Ovary (tissue), 10 donors: ENCODE measurements around the gene HOMER1. TPM values are rescaled to one million over a fixed set of nuclear protein-coding genes. Genes with fewer than 3 reads are reported as not detected.

Source experiments
- DNase-seq, 5 donors: peaks; one replicate each; pipeline ENCODE4 v3.0.0-alpha.2; 2019 to 2020
- H3K27ac ChIP-seq, 2 donors: fragments of 200-600 bp; one replicate each; pipeline versions ENCODE4 v1.5.1 to v1.8.0; 2019 to 2022
- H3K27me3 ChIP-seq: fragments of 200-600 bp; one replicate; pipeline ENCODE4 v1.8.0; 2022
- H3K36me3 ChIP-seq: fragments of 200-600 bp; sonication (generic); one replicate; pipeline ENCODE4 v1.5.1; 2019
- H3K4me1 ChIP-seq: one replicate; pipeline ENCODE4 v1.8.1; 2013; ENCODE audit warnings: mild to moderate bottlenecking, moderate library complexity; ENCODE audit not compliant: insufficient read depth
- H3K4me3 ChIP-seq: fragments of 200-600 bp; sonication (generic); one replicate; pipeline ENCODE4 v1.5.1; 2017
- H3K9me3 ChIP-seq, 2 donors: fragments of 200-600 bp in 1 of 2; sonication (generic) in 1 of 2; one replicate each; pipeline versions ENCODE4 v1.5.1 to v1.8.1; 2013 to 2019; ENCODE audit warnings: mild to moderate bottlenecking in 1 of 2, moderate library complexity in 1 of 2
- EP300 ChIP-seq: sonication (generic); formaldehyde crosslinking; IDR thresholded peaks from one replicate; pipeline ENCODE4 v1.6.1; 2017; ENCODE audit warnings: antibody characterized with exemption
- POLR2A ChIP-seq: fragments of 450-650 bp; IDR thresholded peaks from one replicate; pipeline ENCODE4 v1.6.1; 2017; ENCODE audit warnings: antibody characterized with exemption, mild to moderate bottlenecking, moderate library complexity
- WGBS, 3 donors: extraction: QIAGEN DNeasy Blood & Tissue Kit in 1 of 3; methylation state at CpG; one replicate each; pipeline versions ENCODE4 v1.1.5 to v1.1.7; 2013 to 2017; 5-methylcytosine and 5-hydroxymethylcytosine counted together
- intact Hi-C, 4 donors: fragments of 100-400 bp; cut with DNase I; formaldehyde crosslinking; loops; one replicate each; pipeline versions ENCODE4 v1.11.0 to v1.15.1; 2022 to 2023
- long read RNA-seq, 3 donors: library from polyadenylated mRNA in 2 of 3; unstranded in 2 of 3; transcript quantifications; one replicate each; pipeline ENCODE4 v2.0.0 and lab custom pipeline, GENCODE V29; 2021 to 2026
- polyA plus RNA-seq, 2 donors: library from polyadenylated mRNA; stranded (reverse); fragments of 200-250 nt in 1 of 2; fragments of 350-450 nt in 1 of 2; fragmentation: Illumina TruSeq in 1 of 2; extraction: RNeasy Lipid Tissue Mini Kit (QIAGEN cat#74804) in 1 of 2; gene quantifications; one replicate each; pipeline ENCODE4 v1.2.3, GENCODE V29; 2013 to 2014
- total RNA-seq, 7 donors: library from RNA; depleted of rRNA in 2 of 7; stranded (reverse); fragments of >200 nt in 2 of 7; fragmentation: NEBNext Ultra II Directional in 3 of 7; extraction: Animal tissue kit (Norgen Biotek cat#: 25700) in 3 of 7; gene quantifications; one replicate each; pipeline versions ENCODE4 v1.1.0 to v1.2.4, GENCODE V29; 2016 to 2023
- TF ChIP-seq, protein P1 (sequence below), 3 donors: fragments of 450-650 bp in 2 of 3; fragments of 200-600 bp in 1 of 3; IDR thresholded peaks; one replicate each; pipeline versions ENCODE4 v1.5.1 to v1.8.0; 2016 to 2022; ENCODE audit warnings: antibody characterized with exemption in 3 of 3, mild to moderate bottlenecking in 1 of 3
- donor health status: DM: no; HTN: no; CAD: no; lungs with moderate emphysema.
- donor health status: DM: no; HTN: no; CAD: no.
- donor health status: Bipolar disorder and iron deficiency.
- donor health status: DM: yes; HTN: yes; CAD: no.
- donor health status: DM: no; HTN: no; CAD: no.
- donor health status: DM: yes; HTN: yes; CAD: no.

HOMER1 gene, protein sequence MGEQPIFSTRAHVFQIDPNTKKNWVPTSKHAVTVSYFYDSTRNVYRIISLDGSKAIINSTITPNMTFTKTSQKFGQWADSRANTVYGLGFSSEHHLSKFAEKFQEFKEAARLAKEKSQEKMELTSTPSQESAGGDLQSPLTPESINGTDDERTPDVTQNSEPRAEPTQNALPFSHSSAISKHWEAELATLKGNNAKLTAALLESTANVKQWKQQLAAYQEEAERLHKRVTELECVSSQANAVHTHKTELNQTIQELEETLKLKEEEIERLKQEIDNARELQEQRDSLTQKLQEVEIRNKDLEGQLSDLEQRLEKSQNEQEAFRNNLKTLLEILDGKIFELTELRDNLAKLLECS
- total RNA-seq (10 to 100 TPM in 5 of 7 donors, 1 to 10 TPM in 2; 8.1 to 37.8 (median 11.8) TPM), polyA plus RNA-seq (1 to 10 TPM; 1.8 to 2.8 TPM)
- long read RNA-seq, donor 1, full-length matches to known transcripts, result 2 of 2 reads
- long read RNA-seq, donor 1, partial matches to known transcripts, result 0 of 2 reads
- long read RNA-seq, donor 1, other reads (novel, unspliced or antisense), result 0 of 2 reads
- long read RNA-seq, donor 2, full-length matches to known transcripts, result 1 of 11 reads
- long read RNA-seq, donor 2, partial matches to known transcripts, result 10 of 11 reads
- long read RNA-seq, donor 2, other reads (novel, unspliced or antisense), result 0 of 11 reads
- long read RNA-seq, donor 3, full-length matches to known transcripts, result 7 of 8 reads
- long read RNA-seq, donor 3, partial matches to known transcripts, result 1 of 8 reads
- long read RNA-seq, donor 3, other reads (novel, unspliced or antisense), result 0 of 8 reads

DNA sequence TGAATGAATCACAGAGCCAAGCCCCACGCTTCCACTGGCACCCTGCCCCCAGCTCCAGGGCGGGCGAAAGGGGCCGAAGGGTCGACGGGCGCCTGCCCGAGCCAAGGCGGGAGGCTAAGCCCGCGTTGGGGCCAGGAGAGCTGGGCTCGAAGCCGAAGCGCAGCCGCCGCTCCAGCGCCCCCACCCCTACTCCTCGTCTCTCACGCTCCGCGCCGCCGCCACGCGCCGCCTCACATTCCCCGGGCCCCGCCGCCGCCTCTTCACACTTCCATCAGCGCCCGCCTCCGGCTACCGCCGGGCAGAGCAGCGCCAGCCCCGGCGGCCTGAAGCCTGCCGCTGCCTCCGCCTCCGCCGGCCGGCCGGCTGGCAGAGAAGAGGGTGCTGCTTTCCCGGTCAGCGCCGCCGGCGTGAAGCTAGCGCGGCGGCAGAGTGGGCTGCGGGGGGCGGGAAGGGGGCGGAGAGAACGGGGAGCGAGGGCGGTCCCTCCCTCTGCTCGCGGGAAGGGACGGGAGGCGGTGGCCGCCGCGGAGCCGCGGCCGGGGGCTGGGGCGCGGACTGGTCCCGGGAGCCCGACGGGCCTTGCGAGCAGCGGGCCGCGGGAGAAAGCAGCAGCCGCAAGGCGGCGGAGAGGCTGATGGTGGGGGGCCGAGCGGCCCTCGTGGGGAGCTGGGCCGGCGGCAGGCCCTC, at the start of gene HOMER1:
Gene HOMER1 (minus strand): TSS at position 431 of the 687 bp plus-strand sequence. CDS start 1,360 bp downstream, outside the sequence.
- peaks cover 2% of the 10 kb centered on the region for H3K4me1 ChIP-seq
- no peaks in the 10 kb centered on the region for H3K36me3 ChIP-seq
- H3K27me3 ChIP-seq, result no peaks in the 10 kb centered on the region
- TF ChIP-seq POLR2A (no peak), EP300 (no peak)
- TF ChIP-seq, protein P1, sequence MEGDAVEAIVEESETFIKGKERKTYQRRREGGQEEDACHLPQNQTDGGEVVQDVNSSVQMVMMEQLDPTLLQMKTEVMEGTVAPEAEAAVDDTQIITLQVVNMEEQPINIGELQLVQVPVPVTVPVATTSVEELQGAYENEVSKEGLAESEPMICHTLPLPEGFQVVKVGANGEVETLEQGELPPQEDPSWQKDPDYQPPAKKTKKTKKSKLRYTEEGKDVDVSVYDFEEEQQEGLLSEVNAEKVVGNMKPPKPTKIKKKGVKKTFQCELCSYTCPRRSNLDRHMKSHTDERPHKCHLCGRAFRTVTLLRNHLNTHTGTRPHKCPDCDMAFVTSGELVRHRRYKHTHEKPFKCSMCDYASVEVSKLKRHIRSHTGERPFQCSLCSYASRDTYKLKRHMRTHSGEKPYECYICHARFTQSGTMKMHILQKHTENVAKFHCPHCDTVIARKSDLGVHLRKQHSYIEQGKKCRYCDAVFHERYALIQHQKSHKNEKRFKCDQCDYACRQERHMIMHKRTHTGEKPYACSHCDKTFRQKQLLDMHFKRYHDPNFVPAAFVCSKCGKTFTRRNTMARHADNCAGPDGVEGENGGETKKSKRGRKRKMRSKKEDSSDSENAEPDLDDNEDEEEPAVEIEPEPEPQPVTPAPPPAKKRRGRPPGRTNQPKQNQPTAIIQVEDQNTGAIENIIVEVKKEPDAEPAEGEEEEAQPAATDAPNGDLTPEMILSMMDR (IDR thresholded peaks at IDR 0.05), result no peak
- peak within 1 kb of the TSS; percentile 98 to 99 for H3K27ac ChIP-seq
- intact Hi-C loops, result no loop called here
- no peaks in the 10 kb centered on the region for H3K9me3 ChIP-seq
- H3K4me3 ChIP-seq, result peak within 1 kb of the TSS; percentile 60
- 0% methylated on average over 35 to 85 of the region's 85 CpGs for WGBS, 3 donors
- DNase-seq, result peak; percentile 83 to 90 (median 89)

DNA sequence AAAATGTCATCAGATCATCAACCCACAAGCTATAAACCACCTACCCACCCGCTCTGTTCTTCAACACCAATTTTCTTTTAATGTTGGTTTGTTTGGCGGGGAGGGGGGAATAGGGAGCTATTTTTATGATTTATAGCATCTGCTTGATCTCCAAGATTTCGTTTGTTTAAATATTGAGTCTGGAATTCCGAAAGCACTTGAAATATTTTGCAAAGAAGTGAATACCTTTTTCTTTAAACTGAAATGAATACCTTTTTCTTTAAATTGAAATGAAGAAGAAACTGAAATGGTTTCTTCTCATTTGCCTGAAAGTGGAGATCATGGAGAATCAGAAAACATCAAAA, 49.3 kb upstream of the HOMER1 start:
- Histone ChIP-seq H3K4me1 (no peaks in the 10 kb centered on the region), H3K36me3 (no peaks in the 10 kb centered on the region), H3K27me3 (no peaks in the 10 kb centered on the region), H3K27ac (no peak overlapping the region), H3K4me3 (no peak overlapping the region), H3K9me3 (no peaks in the 10 kb centered on the region)
- no peak for TF ChIP-seq POLR2A
- TF ChIP-seq, protein P1 (IDR thresholded peaks at IDR 0.05), result no peak
- no peak for TF ChIP-seq EP300
- DNase-seq, result no peak
- intact Hi-C loops, result loop anchor here in 2 of 4 donors (10.0 kb wide), 2 partner anchors 292 to 522 kb away; no protein-coding TSS in a partner anchor
- WGBS, 3 donors, result 76 to 87% (median 85%) methylated on average over 4 of the region's 4 CpGs

DNA sequence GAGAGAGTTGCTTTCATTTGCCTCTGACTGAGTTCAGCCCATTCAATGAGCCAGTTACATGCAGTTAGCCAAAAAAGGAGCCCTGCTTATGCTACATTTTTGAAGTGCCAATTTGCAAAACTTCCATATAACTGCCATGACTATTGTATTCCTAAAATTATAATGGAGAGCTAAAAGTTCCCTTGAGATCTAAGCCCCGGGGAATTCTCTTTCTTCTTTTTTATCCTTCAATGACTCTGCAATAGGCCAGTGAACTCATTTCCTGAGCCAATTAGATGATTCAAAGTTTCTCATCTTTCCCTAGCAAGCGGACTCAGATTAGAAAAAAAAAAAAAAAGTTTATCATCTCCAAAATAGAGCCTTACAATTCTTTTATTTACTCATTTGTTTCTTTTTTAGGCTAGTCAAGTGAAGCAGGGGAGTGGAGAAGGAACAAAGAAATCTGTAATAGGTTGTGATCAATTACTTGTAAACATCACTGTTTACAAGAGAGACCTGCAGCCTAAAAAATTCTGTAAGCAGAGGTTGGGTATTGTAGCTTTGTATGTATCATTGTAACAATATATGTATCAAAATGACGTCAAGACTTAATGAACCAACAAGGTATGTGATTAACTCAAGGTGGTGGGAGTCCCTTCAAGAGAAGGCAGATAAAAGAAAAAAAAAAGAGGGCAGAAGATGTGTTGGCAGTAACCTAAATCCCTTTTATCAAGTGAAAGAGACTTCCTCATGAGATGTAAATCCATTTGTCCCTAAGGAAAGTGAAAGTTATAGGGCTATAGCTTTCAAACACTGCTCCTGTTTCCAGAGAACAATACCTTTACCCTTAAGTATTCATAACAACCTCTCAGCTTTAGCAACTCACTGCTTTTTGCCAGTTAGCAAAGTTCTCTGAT, 48.7 kb upstream of the HOMER1 start:
- 29 to 54% (median 39%) methylated on average over 3 of the region's 3 CpGs for WGBS, 3 donors

More for the DNA sequence above, 48.7 kb upstream of the HOMER1 start:
- intact Hi-C loops, result loop anchor here in 2 of 4 donors (10.0 kb wide), 2 partner anchors 292 to 522 kb away; no protein-coding TSS in a partner anchor
- no peaks in the 10 kb centered on the region for H3K36me3 ChIP-seq
- H3K27ac ChIP-seq, result no peak overlapping the region
- H3K27me3 ChIP-seq, result no peaks in the 10 kb centered on the region
- H3K9me3 ChIP-seq, result no peaks in the 10 kb centered on the region
- H3K4me1 ChIP-seq, result no peaks in the 10 kb centered on the region
- no peak overlapping the region for H3K4me3 ChIP-seq
- TF ChIP-seq EP300 (no peak), POLR2A (no peak)
- TF ChIP-seq, protein P1 (IDR thresholded peaks at IDR 0.05), result no peak
- DNase-seq, result no peak
